SU-DHL-6 (cell line): Measurements from ENCODE around the gene DDX10.
"Not testable (repeated sequence)": the region's sequence is repeated elsewhere in the genome, so short reads cannot be mapped to it uniquely, and the experiment has no call there.

Experiments used
- H2AFZ ChIP-seq: fragments of 200-600 bp; sonication (generic); 2 replicates; pipeline ENCODE4 v1.6.1; 2014; ENCODE audit warnings: low read depth, mild to moderate bottlenecking, moderate library complexity, mixed read lengths, antibody characterized with exemption, low read length; ENCODE audit not compliant: severe bottlenecking
- H3F3A ChIP-seq: fragments of 200-600 bp; shearing (Covaris generic); 2 replicates; pipeline ENCODE4 v1.6.0; 2016; ENCODE audit warnings: antibody characterized with exemption, mild to moderate bottlenecking; ENCODE audit not compliant: insufficient read depth
- H3K27ac ChIP-seq: fragments of 200-600 bp; sonication (generic); 2 replicates; pipeline ENCODE4 v1.5.1; 2016; ENCODE audit warnings: low read depth, mild to moderate bottlenecking, low read length, moderate library complexity, mixed read lengths
- H3K27me3 ChIP-seq: fragments of 200-600 bp; sonication (generic), shearing (Covaris generic); 2 replicates; pipeline ENCODE4 v1.6.0; 2014; ENCODE audit warnings: mild to moderate bottlenecking, low read length
- H3K36me3 ChIP-seq: fragments of 200-600 bp; sonication (generic); 2 replicates; pipeline ENCODE4 v1.6.1; 2014; ENCODE audit warnings: mild to moderate bottlenecking, low read length, mixed read lengths
- H3K4me2 ChIP-seq: fragments of 300-600, 200-600 bp; shearing (Covaris generic), sonication (generic); 2 replicates; pipeline ENCODE4 v1.6.0; 2014; ENCODE audit warnings: low read length, low read depth, mild to moderate bottlenecking; ENCODE audit not compliant: poor library complexity, severe bottlenecking
- H3K4me3 ChIP-seq: fragments of 200-600 bp; sonication (generic); 2 replicates; pipeline ENCODE4 v1.5.1; 2014; ENCODE audit warnings: antibody characterized with exemption, low read length, mild to moderate bottlenecking, mixed read lengths; ENCODE audit not compliant: insufficient read depth, poor library complexity, severe bottlenecking
- H3K79me2 ChIP-seq: fragments of 200-600 bp; sonication (generic); 2 replicates; pipeline ENCODE4 v1.6.1; 2014; ENCODE audit warnings: mild to moderate bottlenecking, low read length, moderate library complexity; ENCODE audit not compliant: insufficient read depth
- H3K9ac ChIP-seq: fragments of 200-600 bp; sonication (generic); 2 replicates; pipeline ENCODE4 v1.7.0; 2014; ENCODE audit warnings: mild to moderate bottlenecking, low read length
- H3K9me2 ChIP-seq: fragments of 200-600 bp; sonication (generic); replicated peaks from 2 replicates; pipeline ENCODE4 v1.6.1; 2014; ENCODE audit warnings: low read length; ENCODE audit not compliant: insufficient read depth
- H3K9me3 ChIP-seq: fragments of 200-600 bp; sonication (generic); 2 replicates; pipeline ENCODE4 v1.6.1; 2014; ENCODE audit warnings: low read length, mixed read lengths; ENCODE audit not compliant: insufficient read depth
- H4K20me1 ChIP-seq: fragments of 200-600 bp; sonication (generic); 2 replicates; pipeline ENCODE4 v1.6.1; 2014; ENCODE audit warnings: low read depth, mild to moderate bottlenecking, antibody characterized with exemption, low read length, moderate library complexity, mixed read lengths
- EZH2phosphoT487 ChIP-seq: fragments of 200-600 bp; sonication (generic), shearing (Covaris generic); conservative IDR thresholded peaks from 2 replicates; pipeline ENCODE4 v1.6.1; 2018; ENCODE audit warnings: mild to moderate bottlenecking, antibody characterized with exemption, low read length, moderate library complexity, mixed read lengths
- TF ChIP-seq, protein P1 (sequence below): fragments of 200-600 bp; sonication (generic); IDR thresholded peaks from one replicate; pipeline ENCODE4 v1.5.1; 2017; ENCODE audit warnings: antibody characterized with exemption, mild to moderate bottlenecking, low read length, moderate library complexity; ENCODE audit not compliant: insufficient read depth, poor library complexity, severe bottlenecking

DDX10 gene

GRCh38 chr11:108774037-108774730 lies 109.3 kb downstream of the DDX10 start:
- H4K20me1 ChIP-seq, result no peaks in the 10 kb centered on the region
- no peaks in the 10 kb centered on the region for H3K9me3 ChIP-seq
- TF ChIP-seq EZH2phosphoT487, result no peak
- TF ChIP-seq, protein P1, sequence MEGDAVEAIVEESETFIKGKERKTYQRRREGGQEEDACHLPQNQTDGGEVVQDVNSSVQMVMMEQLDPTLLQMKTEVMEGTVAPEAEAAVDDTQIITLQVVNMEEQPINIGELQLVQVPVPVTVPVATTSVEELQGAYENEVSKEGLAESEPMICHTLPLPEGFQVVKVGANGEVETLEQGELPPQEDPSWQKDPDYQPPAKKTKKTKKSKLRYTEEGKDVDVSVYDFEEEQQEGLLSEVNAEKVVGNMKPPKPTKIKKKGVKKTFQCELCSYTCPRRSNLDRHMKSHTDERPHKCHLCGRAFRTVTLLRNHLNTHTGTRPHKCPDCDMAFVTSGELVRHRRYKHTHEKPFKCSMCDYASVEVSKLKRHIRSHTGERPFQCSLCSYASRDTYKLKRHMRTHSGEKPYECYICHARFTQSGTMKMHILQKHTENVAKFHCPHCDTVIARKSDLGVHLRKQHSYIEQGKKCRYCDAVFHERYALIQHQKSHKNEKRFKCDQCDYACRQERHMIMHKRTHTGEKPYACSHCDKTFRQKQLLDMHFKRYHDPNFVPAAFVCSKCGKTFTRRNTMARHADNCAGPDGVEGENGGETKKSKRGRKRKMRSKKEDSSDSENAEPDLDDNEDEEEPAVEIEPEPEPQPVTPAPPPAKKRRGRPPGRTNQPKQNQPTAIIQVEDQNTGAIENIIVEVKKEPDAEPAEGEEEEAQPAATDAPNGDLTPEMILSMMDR, result no peak
- H3K4me2 ChIP-seq, result no peak overlapping the region
- no peaks in the 10 kb centered on the region for H3F3A ChIP-seq
- H3K79me2 ChIP-seq, result peaks cover 49% of the 10 kb centered on the region
- H3K27me3 ChIP-seq, result no peaks in the 10 kb centered on the region
- H2AFZ ChIP-seq, result no peak overlapping the region
- H3K9ac ChIP-seq, result no peak overlapping the region
- no peaks in the 10 kb centered on the region for H3K9me2 ChIP-seq
- no peaks in the 10 kb centered on the region for H3K36me3 ChIP-seq
- no peak overlapping the region for H3K27ac ChIP-seq
- H3K4me3 ChIP-seq, result no peak overlapping the region

DNA sequence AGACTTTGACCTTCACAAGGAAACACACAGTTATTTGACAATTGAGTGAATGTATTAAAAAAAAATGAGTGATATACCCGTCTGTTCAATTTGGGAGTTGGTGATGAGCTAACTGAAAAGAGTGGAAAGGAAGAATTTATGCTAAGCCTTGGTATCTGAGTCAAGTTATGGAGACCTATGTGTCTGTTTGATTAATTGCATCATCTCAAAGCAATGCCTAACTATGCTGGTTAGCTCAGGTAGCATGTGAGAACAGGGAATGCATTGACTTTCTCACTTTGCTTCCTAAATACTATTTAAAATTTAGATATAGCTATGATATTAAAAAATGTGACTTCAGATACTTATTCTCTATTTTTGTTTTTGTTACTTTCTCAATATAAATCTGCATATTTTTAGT lies 110.5 kb downstream of the DDX10 start:
- Histone ChIP-seq H3K4me2 (no peak overlapping the region), H3K79me2 (peaks cover 45% of the 10 kb centered on the region), H3K27ac (no peak overlapping the region), H3K9me2 (no peaks in the 10 kb centered on the region), H3K9me3 (no peaks in the 10 kb centered on the region), H2AFZ (no peak overlapping the region), H4K20me1 (no peaks in the 10 kb centered on the region), H3F3A (no peaks in the 10 kb centered on the region), H3K4me3 (no peak overlapping the region), H3K27me3 (no peaks in the 10 kb centered on the region), H3K36me3 (no peaks in the 10 kb centered on the region), H3K9ac (no peak overlapping the region)
- TF ChIP-seq, protein P1, result no peak
- no peak for TF ChIP-seq EZH2phosphoT487

DNA sequence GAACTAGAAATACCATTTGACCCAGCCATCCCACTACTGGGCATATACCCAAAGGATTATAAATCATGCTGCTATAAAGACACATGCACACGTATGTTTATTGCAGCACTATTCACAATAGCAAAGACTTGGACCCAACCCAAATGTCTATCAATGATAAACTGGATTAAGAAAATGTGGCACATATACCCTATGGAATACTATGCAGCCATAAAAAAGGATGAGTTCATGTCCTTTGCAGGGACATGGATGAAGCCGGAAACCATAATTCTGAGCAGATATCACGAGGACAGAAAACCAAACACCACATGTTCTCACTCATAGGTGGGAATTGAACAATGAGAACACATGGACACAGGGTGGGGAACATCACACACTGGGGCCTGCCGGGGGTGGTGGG lies 114.3 kb downstream of the DDX10 start:
- not testable (repeated sequence) for H4K20me1 ChIP-seq, H3K36me3 ChIP-seq

DNA sequence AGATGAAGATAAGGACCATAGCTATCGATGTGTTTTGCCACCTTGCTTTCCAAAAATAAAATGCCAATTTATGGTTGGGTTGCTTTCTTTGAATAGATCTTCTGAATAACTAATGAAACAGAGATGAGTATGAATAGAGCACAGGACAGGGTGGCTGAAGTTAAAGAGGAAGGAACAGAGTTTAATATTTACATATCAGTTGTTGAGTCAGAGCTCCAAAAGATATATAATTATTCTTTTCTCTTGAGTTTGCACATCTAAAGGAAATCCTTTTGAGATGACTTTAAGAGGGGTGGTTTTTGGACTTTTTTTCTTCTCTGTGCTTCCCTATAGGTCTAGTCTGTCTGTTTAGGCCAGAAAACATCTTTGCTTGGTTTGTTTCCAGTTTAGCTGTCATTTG lies 115.2 kb downstream of the DDX10 start:
- no peak overlapping the region for H3K4me2 ChIP-seq
- peaks cover 32% of the 10 kb centered on the region for H3K79me2 ChIP-seq
- no peaks in the 10 kb centered on the region for H4K20me1 ChIP-seq
- H3K36me3 ChIP-seq, result no peaks in the 10 kb centered on the region
- H3K27me3 ChIP-seq, result no peaks in the 10 kb centered on the region
- no peak overlapping the region for H3K4me3 ChIP-seq
- TF ChIP-seq EZH2phosphoT487, result no peak
- TF ChIP-seq, protein P1, result no peak
- H3K27ac ChIP-seq, result no peak overlapping the region
- no peak overlapping the region for H2AFZ ChIP-seq
- no peaks in the 10 kb centered on the region for H3K9me3 ChIP-seq
- no peaks in the 10 kb centered on the region for H3F3A ChIP-seq
- no peaks in the 10 kb centered on the region for H3K9me2 ChIP-seq
- no peak overlapping the region for H3K9ac ChIP-seq

More for the DNA sequence above, 114.3 kb downstream of the DDX10 start:
- H3K4me2 ChIP-seq, H3K9me3 ChIP-seq, H3K27me3 ChIP-seq, H3K27ac ChIP-seq, H2AFZ ChIP-seq, H3K9me2 ChIP-seq, H3K9ac ChIP-seq, H3F3A ChIP-seq, H3K4me3 ChIP-seq: not testable (repeated sequence)
- H3K79me2 ChIP-seq, result peaks cover 32% of the 10 kb centered on the region
